ENCODE measurements around the gene DZANK1. TPM values are rescaled to one million over a fixed set of nuclear protein-coding genes. Genes with fewer than 3 reads are reported as not detected.
"Not testable (repeated sequence)": the region's sequence is repeated elsewhere in the genome, so short reads cannot be mapped to it uniquely, and the experiment has no call there.

DZANK1 gene
- total and polyA plus RNA-seq, 2 experiments from 2014 or later = 2.1 to 2.4 TPM

DNA sequence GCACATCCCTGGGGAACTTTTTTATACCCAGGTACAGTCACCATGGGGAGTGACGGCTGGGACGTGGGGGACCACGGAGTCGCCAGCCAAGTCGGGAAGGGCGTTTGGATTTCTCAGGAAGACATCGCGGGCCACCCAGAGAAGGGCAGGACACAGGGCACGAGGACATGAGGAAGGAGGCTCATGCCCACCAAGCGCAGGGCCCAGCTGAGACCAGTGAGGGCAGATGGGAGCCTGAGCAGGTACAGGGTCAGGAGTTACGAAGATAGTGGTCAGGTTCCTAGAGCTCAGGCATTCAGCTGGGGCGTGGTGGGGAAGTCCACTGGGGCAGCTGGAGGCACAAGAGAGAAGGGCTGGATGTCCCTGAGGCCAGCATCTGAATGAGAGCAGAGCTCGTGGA lies 103.9 kb downstream of the DZANK1 start:
- DNase-seq (ENCODE audit: low read depth in 1 of 2, low spot score in 1 of 2) = no peak
- Histone ChIP-seq H3K4me1 (ENCODE audit: low read depth) (no peaks in the 10 kb centered on the region), H3K36me3 (no peaks in the 10 kb centered on the region), H3K27me3 (no peaks in the 10 kb centered on the region), H3K4me3 (no peak overlapping the region), H3K9me3 (ENCODE audit: low read depth) (no peaks in the 10 kb centered on the region), H3K27ac (no peak overlapping the region)
- TF ChIP-seq, protein P1, sequence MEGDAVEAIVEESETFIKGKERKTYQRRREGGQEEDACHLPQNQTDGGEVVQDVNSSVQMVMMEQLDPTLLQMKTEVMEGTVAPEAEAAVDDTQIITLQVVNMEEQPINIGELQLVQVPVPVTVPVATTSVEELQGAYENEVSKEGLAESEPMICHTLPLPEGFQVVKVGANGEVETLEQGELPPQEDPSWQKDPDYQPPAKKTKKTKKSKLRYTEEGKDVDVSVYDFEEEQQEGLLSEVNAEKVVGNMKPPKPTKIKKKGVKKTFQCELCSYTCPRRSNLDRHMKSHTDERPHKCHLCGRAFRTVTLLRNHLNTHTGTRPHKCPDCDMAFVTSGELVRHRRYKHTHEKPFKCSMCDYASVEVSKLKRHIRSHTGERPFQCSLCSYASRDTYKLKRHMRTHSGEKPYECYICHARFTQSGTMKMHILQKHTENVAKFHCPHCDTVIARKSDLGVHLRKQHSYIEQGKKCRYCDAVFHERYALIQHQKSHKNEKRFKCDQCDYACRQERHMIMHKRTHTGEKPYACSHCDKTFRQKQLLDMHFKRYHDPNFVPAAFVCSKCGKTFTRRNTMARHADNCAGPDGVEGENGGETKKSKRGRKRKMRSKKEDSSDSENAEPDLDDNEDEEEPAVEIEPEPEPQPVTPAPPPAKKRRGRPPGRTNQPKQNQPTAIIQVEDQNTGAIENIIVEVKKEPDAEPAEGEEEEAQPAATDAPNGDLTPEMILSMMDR (IDR thresholded peaks at IDR 0.05; ENCODE audit: low read depth, low read length) = no peak

DNA sequence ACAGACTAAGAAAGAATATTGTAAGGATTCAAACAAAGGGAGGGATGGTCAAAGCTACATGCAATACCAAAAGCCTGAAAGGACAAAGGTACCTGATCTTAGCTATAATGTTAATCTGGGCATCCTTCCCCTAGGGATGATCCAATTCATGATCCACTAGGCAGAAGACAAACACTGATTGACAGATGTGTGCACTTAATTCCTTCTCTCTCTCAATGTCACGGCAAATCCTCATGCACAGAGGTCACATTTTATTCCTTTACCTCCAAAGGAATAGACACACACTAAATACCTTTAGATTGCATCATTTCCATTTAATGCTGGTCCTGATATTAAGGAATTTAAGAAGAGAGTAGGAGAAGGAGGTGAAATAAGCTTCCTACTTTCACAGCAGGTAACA lies 105.2 kb downstream of the DZANK1 start:
- TF ChIP-seq, protein P1 (IDR thresholded peaks at IDR 0.05; ENCODE audit: low read depth, low read length) = no peak
- Histone ChIP-seq H3K27ac (no peak overlapping the region), H3K36me3 (no peaks in the 10 kb centered on the region), H3K4me3 (no peak overlapping the region), H3K27me3 (no peaks in the 10 kb centered on the region), H3K4me1 (ENCODE audit: low read depth) (no peaks in the 10 kb centered on the region), H3K9me3 (ENCODE audit: low read depth) (no peaks in the 10 kb centered on the region)
- no peak for DNase-seq (ENCODE audit: low read depth in 1 of 2, low spot score in 1 of 2)

DNA sequence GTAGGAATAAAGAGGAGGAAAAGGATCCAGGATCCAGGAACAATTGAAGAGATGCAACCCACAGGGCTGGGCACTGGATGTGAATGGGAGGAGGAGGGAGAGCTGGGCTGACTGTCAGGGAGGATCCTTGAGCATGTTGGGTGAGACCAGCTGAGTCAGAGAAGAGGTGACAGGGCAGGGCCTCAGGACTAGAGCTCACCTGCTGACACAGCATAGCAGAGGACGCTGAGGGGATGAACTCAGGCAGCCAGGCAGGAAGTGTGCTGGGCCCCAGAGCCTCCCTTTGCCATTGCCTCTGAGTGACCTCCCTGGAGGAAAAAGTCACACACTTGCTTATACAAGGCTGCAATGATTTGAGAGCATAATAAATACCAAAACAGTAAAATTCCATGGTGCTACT lies 106.2 kb downstream of the DZANK1 start:
- TF ChIP-seq, protein P1 (IDR thresholded peaks at IDR 0.05; ENCODE audit: low read depth, low read length) = no peak
- H3K9me3 ChIP-seq (ENCODE audit: low read depth) = no peaks in the 10 kb centered on the region
- no peak for DNase-seq (ENCODE audit: low read depth in 1 of 2, low spot score in 1 of 2)
- H3K27me3 ChIP-seq = no peaks in the 10 kb centered on the region
- no peak overlapping the region for H3K27ac ChIP-seq
- H3K4me3 ChIP-seq = no peak overlapping the region
- H3K4me1 ChIP-seq (ENCODE audit: low read depth) = no peaks in the 10 kb centered on the region
- no peaks in the 10 kb centered on the region for H3K36me3 ChIP-seq

DNA sequence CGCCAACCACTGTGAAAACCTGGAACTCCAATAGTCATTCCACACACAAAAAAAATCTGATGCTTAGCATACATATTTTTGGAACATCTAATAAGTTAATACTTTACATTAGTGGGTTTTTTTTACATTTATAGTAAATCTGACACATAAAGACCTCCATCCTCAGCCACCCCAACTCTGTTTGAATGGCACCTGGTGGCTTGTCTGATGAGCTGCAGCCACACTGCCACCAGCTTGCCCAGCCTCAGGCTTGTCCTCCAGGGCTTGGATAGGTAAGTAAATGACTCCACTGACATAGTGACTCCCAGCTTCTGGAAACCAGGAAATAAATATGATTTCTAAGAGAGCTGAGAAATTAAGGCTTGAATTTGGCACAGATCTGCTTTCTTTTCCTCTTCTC lies 107.0 kb downstream of the DZANK1 start:
- no peak for DNase-seq (ENCODE audit: low read depth in 1 of 2, low spot score in 1 of 2)
- H3K27ac ChIP-seq = no peak overlapping the region
- no peak overlapping the region for H3K4me3 ChIP-seq
- no peaks in the 10 kb centered on the region for H3K27me3 ChIP-seq
- TF ChIP-seq, protein P1 (IDR thresholded peaks at IDR 0.05; ENCODE audit: low read depth, low read length) = no peak
- no peaks in the 10 kb centered on the region for H3K9me3 ChIP-seq (ENCODE audit: low read depth)
- no peaks in the 10 kb centered on the region for H3K4me1 ChIP-seq (ENCODE audit: low read depth)
- no peaks in the 10 kb centered on the region for H3K36me3 ChIP-seq

DNA sequence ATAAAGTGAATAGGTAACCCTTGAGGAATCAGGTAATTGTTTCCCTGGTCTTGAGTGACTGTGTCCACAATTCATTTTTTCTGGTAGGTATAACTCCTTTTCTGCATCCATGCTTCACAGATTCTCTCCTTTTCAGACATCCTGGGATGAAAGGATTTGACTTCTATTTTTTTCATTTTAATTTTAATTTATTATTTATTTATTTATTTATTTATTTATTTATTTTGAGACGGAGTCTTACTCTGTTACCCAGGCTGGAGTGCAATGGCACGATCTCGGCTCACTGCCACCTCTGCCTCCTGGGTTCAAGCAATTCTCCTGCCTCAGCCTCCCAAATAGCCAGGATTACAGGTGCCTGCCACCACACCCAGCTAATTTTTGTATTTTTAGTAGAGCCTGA lies 117.1 kb downstream of the DZANK1 start:
- not testable (repeated sequence) for H3K27me3 ChIP-seq; H3K4me3 ChIP-seq; DNase-seq (ENCODE audit: low read depth in 1 of 2, low spot score in 1 of 2); H3K9me3 ChIP-seq (ENCODE audit: low read depth); H3K36me3 ChIP-seq; H3K27ac ChIP-seq; H3K4me1 ChIP-seq (ENCODE audit: low read depth)

Other genes starting within 250 kb of the DZANK1 start
- 27.9 and 34.4 TPM in 2 replicates for gene ZNF133, start 178.5 kb downstream of the DZANK1 start, total RNA-seq
- 17.5 and 24.1 TPM in 2 replicates for gene ZNF133, start 178.5 kb downstream of the DZANK1 start, polyA plus RNA-seq
- gene POLR3F, start 360 bp upstream of the DZANK1 start, total RNA-seq = 9.7 and 12.6 TPM in 2 replicates
- 14.9 and 27.8 TPM in 2 replicates for gene POLR3F, start 360 bp upstream of the DZANK1 start, polyA plus RNA-seq
- 19.2 and 20.4 TPM in 2 replicates for gene RBBP9, start 30.2 kb upstream of the DZANK1 start, total RNA-seq
- 9.2 and 9.8 TPM in 2 replicates for gene RBBP9, start 30.2 kb upstream of the DZANK1 start, polyA plus RNA-seq
- gene SEC23B, start 40.9 kb upstream of the DZANK1 start, total RNA-seq = 22.9 and 26.6 TPM in 2 replicates
- gene SEC23B, start 40.9 kb upstream of the DZANK1 start, polyA plus RNA-seq = 28.9 and 33.7 TPM in 2 replicates
- 152 and 213 TPM in 2 replicates for gene SMIM26, start 100.4 kb upstream of the DZANK1 start, total RNA-seq
- 158 and 167 TPM in 2 replicates for gene SMIM26, start 100.4 kb upstream of the DZANK1 start, polyA plus RNA-seq
- gene DTD1, start 121.0 kb upstream of the DZANK1 start, total RNA-seq = 62.8 and 66.4 TPM in 2 replicates
- 59.6 and 71.6 TPM in 2 replicates for gene DTD1, start 121.0 kb upstream of the DZANK1 start, polyA plus RNA-seq

All from cardiac muscle cell (in vitro differentiated cells and primary cell).